Measurements from ENCODE around the gene ORMDL3. TPM values are rescaled to one million over a fixed set of nuclear protein-coding genes. Genes with fewer than 3 reads are reported as not detected.

The ORMDL3 gene
- total and polyA plus RNA-seq, 2 experiments from 2014 or later, result 33.6 to 38.5 TPM

DNA sequence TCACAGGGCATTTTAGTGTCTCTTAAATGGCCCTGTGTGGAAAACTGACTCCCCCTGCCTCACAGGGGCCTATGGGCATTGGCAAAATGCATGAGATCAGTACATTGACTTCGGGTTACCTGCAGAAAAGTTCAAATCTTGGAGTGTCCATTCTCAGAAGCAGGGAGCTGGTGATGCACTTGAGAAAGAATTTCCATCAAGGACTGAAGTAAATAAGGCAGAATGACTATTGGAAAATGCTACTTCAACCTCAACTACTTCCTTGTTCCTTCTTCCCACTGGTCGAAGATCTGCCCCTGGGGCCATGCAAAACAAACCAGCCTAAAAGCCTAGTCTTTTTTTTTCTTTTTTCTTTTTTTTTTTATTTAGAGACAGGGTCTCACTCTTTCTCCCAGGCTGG is 21.6 kb upstream of the ORMDL3 start:
- no peaks in the 10 kb centered on the region for H3K79me2 ChIP-seq (replicated peaks; ENCODE audit: insufficient read depth)
- no peak overlapping the region for H3K27ac Mint-ChIP-seq
- H3K36me3 ChIP-seq (ENCODE audit: insufficient read depth), result no peaks in the 10 kb centered on the region
- ATAC-seq (no peak), DNase-seq (ENCODE audit: low spot score) (no peak)
- no peak overlapping the region for H2AFZ ChIP-seq
- no peak overlapping the region for H3K27ac ChIP-seq (ENCODE audit: low read depth)
- H3K9me2 ChIP-seq (ENCODE audit: insufficient read depth), result no peaks in the 10 kb centered on the region
- H3K4me3 Mint-ChIP-seq, result no peak overlapping the region
- H4K20me1 ChIP-seq (replicated peaks; ENCODE audit: insufficient read depth), result no peaks in the 10 kb centered on the region
- peaks cover 26% of the 10 kb centered on the region for H3K27me3 Mint-ChIP-seq (ENCODE audit: insufficient read depth, low read depth, poor library complexity)
- TF ChIP-seq ZNF114 (CRISPR knock-in tag; IDR thresholded peaks at IDR 0.05), result no peak
- no peak for TF ChIP-seq ZNF331 (CRISPR knock-in tag; IDR thresholded peaks at IDR 0.05; ENCODE audit: low read depth)
- TF ChIP-seq CREB1 (CRISPR knock-in tag; IDR thresholded peaks at IDR 0.05; ENCODE audit: low read depth), result no peak
- TF ChIP-seq, protein P1, sequence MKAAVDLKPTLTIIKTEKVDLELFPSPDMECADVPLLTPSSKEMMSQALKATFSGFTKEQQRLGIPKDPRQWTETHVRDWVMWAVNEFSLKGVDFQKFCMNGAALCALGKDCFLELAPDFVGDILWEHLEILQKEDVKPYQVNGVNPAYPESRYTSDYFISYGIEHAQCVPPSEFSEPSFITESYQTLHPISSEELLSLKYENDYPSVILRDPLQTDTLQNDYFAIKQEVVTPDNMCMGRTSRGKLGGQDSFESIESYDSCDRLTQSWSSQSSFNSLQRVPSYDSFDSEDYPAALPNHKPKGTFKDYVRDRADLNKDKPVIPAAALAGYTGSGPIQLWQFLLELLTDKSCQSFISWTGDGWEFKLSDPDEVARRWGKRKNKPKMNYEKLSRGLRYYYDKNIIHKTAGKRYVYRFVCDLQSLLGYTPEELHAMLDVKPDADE (IDR thresholded peaks at IDR 0.05), result no peak
- no peak for TF ChIP-seq STAT1 (IDR thresholded peaks at IDR 0.05; ENCODE audit: unreplicated experiment)
- TF ChIP-seq, protein P2, sequence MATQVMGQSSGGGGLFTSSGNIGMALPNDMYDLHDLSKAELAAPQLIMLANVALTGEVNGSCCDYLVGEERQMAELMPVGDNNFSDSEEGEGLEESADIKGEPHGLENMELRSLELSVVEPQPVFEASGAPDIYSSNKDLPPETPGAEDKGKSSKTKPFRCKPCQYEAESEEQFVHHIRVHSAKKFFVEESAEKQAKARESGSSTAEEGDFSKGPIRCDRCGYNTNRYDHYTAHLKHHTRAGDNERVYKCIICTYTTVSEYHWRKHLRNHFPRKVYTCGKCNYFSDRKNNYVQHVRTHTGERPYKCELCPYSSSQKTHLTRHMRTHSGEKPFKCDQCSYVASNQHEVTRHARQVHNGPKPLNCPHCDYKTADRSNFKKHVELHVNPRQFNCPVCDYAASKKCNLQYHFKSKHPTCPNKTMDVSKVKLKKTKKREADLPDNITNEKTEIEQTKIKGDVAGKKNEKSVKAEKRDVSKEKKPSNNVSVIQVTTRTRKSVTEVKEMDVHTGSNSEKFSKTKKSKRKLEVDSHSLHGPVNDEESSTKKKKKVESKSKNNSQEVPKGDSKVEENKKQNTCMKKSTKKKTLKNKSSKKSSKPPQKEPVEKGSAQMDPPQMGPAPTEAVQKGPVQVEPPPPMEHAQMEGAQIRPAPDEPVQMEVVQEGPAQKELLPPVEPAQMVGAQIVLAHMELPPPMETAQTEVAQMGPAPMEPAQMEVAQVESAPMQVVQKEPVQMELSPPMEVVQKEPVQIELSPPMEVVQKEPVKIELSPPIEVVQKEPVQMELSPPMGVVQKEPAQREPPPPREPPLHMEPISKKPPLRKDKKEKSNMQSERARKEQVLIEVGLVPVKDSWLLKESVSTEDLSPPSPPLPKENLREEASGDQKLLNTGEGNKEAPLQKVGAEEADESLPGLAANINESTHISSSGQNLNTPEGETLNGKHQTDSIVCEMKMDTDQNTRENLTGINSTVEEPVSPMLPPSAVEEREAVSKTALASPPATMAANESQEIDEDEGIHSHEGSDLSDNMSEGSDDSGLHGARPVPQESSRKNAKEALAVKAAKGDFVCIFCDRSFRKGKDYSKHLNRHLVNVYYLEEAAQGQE (IDR thresholded peaks at IDR 0.05; ENCODE audit: unreplicated experiment), result no peak
- no peak for TF ChIP-seq EZH2 (IDR thresholded peaks at IDR 0.05; ENCODE audit: low read depth, unreplicated experiment)
- TF ChIP-seq NANOG (IDR thresholded peaks at IDR 0.05; ENCODE audit: borderline replicate concordance), result no peak
- TF ChIP-seq POLR2AphosphoS5 (IDR thresholded peaks at IDR 0.05; ENCODE audit: low read depth), result no peak
- TF ChIP-seq, protein P3, sequence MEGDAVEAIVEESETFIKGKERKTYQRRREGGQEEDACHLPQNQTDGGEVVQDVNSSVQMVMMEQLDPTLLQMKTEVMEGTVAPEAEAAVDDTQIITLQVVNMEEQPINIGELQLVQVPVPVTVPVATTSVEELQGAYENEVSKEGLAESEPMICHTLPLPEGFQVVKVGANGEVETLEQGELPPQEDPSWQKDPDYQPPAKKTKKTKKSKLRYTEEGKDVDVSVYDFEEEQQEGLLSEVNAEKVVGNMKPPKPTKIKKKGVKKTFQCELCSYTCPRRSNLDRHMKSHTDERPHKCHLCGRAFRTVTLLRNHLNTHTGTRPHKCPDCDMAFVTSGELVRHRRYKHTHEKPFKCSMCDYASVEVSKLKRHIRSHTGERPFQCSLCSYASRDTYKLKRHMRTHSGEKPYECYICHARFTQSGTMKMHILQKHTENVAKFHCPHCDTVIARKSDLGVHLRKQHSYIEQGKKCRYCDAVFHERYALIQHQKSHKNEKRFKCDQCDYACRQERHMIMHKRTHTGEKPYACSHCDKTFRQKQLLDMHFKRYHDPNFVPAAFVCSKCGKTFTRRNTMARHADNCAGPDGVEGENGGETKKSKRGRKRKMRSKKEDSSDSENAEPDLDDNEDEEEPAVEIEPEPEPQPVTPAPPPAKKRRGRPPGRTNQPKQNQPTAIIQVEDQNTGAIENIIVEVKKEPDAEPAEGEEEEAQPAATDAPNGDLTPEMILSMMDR (conservative IDR thresholded peaks at IDR 0.05; ENCODE audit: low read depth in 2 of 2), result no peak
- TF ChIP-seq JUNB (IDR thresholded peaks at IDR 0.05; ENCODE audit: unreplicated experiment), result no peak
- TF ChIP-seq, protein P4, sequence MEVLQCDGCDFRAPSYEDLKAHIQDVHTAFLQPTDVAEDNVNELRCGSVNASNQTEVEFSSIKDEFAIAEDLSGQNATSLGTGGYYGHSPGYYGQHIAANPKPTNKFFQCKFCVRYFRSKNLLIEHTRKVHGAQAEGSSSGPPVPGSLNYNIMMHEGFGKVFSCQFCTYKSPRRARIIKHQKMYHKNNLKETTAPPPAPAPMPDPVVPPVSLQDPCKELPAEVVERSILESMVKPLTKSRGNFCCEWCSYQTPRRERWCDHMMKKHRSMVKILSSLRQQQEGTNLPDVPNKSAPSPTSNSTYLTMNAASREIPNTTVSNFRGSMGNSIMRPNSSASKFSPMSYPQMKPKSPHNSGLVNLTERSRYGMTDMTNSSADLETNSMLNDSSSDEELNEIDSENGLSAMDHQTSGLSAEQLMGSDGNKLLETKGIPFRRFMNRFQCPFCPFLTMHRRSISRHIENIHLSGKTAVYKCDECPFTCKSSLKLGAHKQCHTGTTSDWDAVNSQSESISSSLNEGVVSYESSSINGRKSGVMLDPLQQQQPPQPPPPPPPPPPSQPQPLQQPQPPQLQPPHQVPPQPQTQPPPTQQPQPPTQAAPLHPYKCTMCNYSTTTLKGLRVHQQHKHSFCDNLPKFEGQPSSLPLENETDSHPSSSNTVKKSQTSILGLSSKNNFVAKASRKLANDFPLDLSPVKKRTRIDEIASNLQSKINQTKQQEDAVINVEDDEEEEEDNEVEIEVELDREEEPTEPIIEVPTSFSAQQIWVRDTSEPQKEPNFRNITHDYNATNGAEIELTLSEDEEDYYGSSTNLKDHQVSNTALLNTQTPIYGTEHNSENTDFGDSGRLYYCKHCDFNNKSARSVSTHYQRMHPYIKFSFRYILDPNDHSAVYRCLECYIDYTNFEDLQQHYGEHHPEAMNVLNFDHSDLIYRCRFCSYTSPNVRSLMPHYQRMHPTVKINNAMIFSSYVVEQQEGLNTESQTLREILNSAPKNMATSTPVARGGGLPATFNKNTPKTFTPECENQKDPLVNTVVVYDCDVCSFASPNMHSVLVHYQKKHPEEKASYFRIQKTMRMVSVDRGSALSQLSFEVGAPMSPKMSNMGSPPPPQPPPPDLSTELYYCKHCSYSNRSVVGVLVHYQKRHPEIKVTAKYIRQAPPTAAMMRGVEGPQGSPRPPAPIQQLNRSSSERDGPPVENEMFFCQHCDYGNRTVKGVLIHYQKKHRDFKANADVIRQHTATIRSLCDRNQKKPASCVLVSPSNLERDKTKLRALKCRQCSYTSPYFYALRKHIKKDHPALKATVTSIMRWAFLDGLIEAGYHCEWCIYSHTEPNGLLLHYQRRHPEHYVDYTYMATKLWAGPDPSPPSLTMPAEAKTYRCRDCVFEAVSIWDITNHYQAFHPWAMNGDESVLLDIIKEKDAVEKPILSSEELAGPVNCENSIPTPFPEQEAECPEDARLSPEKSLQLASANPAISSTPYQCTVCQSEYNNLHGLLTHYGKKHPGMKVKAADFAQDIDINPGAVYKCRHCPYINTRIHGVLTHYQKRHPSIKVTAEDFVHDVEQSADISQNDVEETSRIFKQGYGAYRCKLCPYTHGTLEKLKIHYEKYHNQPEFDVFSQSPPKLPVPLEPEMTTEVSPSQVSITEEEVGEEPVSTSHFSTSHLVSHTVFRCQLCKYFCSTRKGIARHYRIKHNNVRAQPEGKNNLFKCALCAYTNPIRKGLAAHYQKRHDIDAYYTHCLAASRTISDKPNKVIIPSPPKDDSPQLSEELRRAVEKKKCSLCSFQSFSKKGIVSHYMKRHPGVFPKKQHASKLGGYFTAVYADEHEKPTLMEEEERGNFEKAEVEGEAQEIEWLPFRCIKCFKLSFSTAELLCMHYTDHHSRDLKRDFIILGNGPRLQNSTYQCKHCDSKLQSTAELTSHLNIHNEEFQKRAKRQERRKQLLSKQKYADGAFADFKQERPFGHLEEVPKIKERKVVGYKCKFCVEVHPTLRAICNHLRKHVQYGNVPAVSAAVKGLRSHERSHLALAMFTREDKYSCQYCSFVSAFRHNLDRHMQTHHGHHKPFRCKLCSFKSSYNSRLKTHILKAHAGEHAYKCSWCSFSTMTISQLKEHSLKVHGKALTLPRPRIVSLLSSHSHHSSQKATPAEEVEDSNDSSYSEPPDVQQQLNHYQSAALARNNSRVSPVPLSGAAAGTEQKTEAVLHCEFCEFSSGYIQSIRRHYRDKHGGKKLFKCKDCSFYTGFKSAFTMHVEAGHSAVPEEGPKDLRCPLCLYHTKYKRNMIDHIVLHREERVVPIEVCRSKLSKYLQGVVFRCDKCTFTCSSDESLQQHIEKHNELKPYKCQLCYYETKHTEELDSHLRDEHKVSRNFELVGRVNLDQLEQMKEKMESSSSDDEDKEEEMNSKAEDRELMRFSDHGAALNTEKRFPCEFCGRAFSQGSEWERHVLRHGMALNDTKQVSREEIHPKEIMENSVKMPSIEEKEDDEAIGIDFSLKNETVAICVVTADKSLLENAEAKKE (CRISPR knock-in tag; IDR thresholded peaks at IDR 0.05), result no peak
- TF ChIP-seq EZH2phosphoT487 (IDR thresholded peaks at IDR 0.05; ENCODE audit: unreplicated experiment), result no peak
- H3K27me3 ChIP-seq (ENCODE audit: insufficient read depth), result 0 out of 2 replicates have a peak, but pooled peaks cover 4% of the 10 kb centered on the region
- no peaks in the 10 kb centered on the region for H3K36me3 Mint-ChIP-seq (ENCODE audit: low read depth)
- H3K4me2 ChIP-seq, result no peak overlapping the region
- peaks cover 8% of the 10 kb centered on the region; the same call in 1 of the 2 replicates for H3K4me1 ChIP-seq (ENCODE audit: insufficient read depth)
- no peak overlapping the region for H3K4me3 ChIP-seq
- 0 out of 2 replicates have a peak, but pooled peaks cover 7% of the 10 kb centered on the region for H3F3A ChIP-seq (replicated peaks; ENCODE audit: low read depth)
- H3K4me1 Mint-ChIP-seq, result peaks cover 27% of the 10 kb centered on the region
- H3K9me3 Mint-ChIP-seq, result no peaks in the 10 kb centered on the region
